ENCODE data around the gene HSPB6.

GRCh38 chr19:35713904-35714495, 42.8 kb downstream of the HSPB6 start:
- TF ChIP-seq POLR2A (IDR thresholded peaks at IDR 0.05): no peak
- no peak for TF ChIP-seq CTCF (IDR thresholded peaks at IDR 0.05)
- no peak for TF ChIP-seq EP300 (IDR thresholded peaks at IDR 0.05)

Measured in ovary (tissue), 3 donors.